ENCODE data around the gene DNAH3. TPM values are rescaled to one million over a fixed set of nuclear protein-coding genes. Genes with fewer than 3 reads are reported as not detected.

DNAH3 gene
- total RNA-seq, 1 donor, result not detected

- Histone ChIP-seq H3K27ac (ENCODE audit: low read depth, low read length) (no peak overlapping the region), H2AFZ (ENCODE audit: low read length) (no peak overlapping the region), H3K4me3 (ENCODE audit: insufficient read depth, low read length) (no peak overlapping the region), H3K4me2 (ENCODE audit: insufficient read depth, low read length) (no peak overlapping the region), H3K27me3 (ENCODE audit: insufficient read depth, low read length) (no peaks in the 10 kb centered on the region), H3K4me1 (ENCODE audit: insufficient read depth, low read length) (peaks cover 23% of the 10 kb centered on the region), H3K36me3 (ENCODE audit: insufficient read depth, low read length) (no peaks in the 10 kb centered on the region), H3K79me2 (ENCODE audit: insufficient read depth, low read length) (no peaks in the 10 kb centered on the region), H4K20me1 (ENCODE audit: insufficient read depth, low read length) (no peaks in the 10 kb centered on the region), H3K9me3 (ENCODE audit: low read depth, low read length) (no peaks in the 10 kb centered on the region)
- DNase-seq (ENCODE audit: insufficient read length, low spot score, missing footprints), result no peak
- no peak for TF ChIP-seq CTCF (IDR thresholded peaks at IDR 0.05; ENCODE audit: extremely low read depth, low read depth, low read length)
These were observed 57.7 kb downstream of the DNAH3 start for GRCh38 chr16:21092951-21093350.

- Histone ChIP-seq H3K4me3 (ENCODE audit: insufficient read depth, low read length) (no peak overlapping the region), H3K27ac (ENCODE audit: low read depth, low read length) (no peak overlapping the region), H3K27me3 (ENCODE audit: insufficient read depth, low read length) (no peaks in the 10 kb centered on the region), H3K4me2 (ENCODE audit: insufficient read depth, low read length) (peak overlapping the region; percentile 23), H3K9me3 (ENCODE audit: low read depth, low read length) (no peaks in the 10 kb centered on the region), H4K20me1 (ENCODE audit: insufficient read depth, low read length) (no peaks in the 10 kb centered on the region), H3K36me3 (ENCODE audit: insufficient read depth, low read length) (no peaks in the 10 kb centered on the region), H3K4me1 (ENCODE audit: insufficient read depth, low read length) (peaks cover 12% of the 10 kb centered on the region), H3K79me2 (ENCODE audit: insufficient read depth, low read length) (no peaks in the 10 kb centered on the region), H2AFZ (ENCODE audit: low read length) (no peak overlapping the region)
- peak; percentile 25 for DNase-seq (ENCODE audit: insufficient read length, low spot score, missing footprints)
- no peak for TF ChIP-seq CTCF (IDR thresholded peaks at IDR 0.05; ENCODE audit: extremely low read depth, low read depth, low read length)
These were observed 61.8 kb downstream of the DNAH3 start for GRCh38 chr16:21088646-21089538.

- H3K4me2 ChIP-seq (ENCODE audit: insufficient read depth, low read length), result no peak overlapping the region
- TF ChIP-seq CTCF (IDR thresholded peaks at IDR 0.05; ENCODE audit: extremely low read depth, low read depth, low read length), result no peak
- H3K27ac ChIP-seq (ENCODE audit: low read depth, low read length), result no peak overlapping the region
- peaks cover 12% of the 10 kb centered on the region for H3K4me1 ChIP-seq (ENCODE audit: insufficient read depth, low read length)
- H4K20me1 ChIP-seq (ENCODE audit: insufficient read depth, low read length), result no peaks in the 10 kb centered on the region
- H3K36me3 ChIP-seq (ENCODE audit: insufficient read depth, low read length), result no peaks in the 10 kb centered on the region
- H3K27me3 ChIP-seq (ENCODE audit: insufficient read depth, low read length), result no peaks in the 10 kb centered on the region
- H3K9me3 ChIP-seq (ENCODE audit: low read depth, low read length), result no peaks in the 10 kb centered on the region
- no peak for DNase-seq (ENCODE audit: insufficient read length, low spot score, missing footprints)
- no peak overlapping the region for H3K4me3 ChIP-seq (ENCODE audit: insufficient read depth, low read length)
- H2AFZ ChIP-seq (ENCODE audit: low read length), result no peak overlapping the region
- H3K79me2 ChIP-seq (ENCODE audit: insufficient read depth, low read length), result no peaks in the 10 kb centered on the region
These were observed 62.5 kb downstream of the DNAH3 start for GRCh38 chr16:21088143-21088542.

GRCh38 chr16:21084631-21085225, 65.9 kb downstream of the DNAH3 start:
- Histone ChIP-seq H4K20me1 (ENCODE audit: insufficient read depth, low read length) (no peaks in the 10 kb centered on the region), H3K79me2 (ENCODE audit: insufficient read depth, low read length) (no peaks in the 10 kb centered on the region), H3K27me3 (ENCODE audit: insufficient read depth, low read length) (no peaks in the 10 kb centered on the region), H3K9me3 (ENCODE audit: low read depth, low read length) (no peaks in the 10 kb centered on the region), H3K4me2 (ENCODE audit: insufficient read depth, low read length) (no peak overlapping the region), H2AFZ (ENCODE audit: low read length) (no peak overlapping the region), H3K4me3 (ENCODE audit: insufficient read depth, low read length) (no peak overlapping the region), H3K27ac (ENCODE audit: low read depth, low read length) (no peak overlapping the region), H3K36me3 (ENCODE audit: insufficient read depth, low read length) (no peaks in the 10 kb centered on the region), H3K4me1 (ENCODE audit: insufficient read depth, low read length) (peaks cover 12% of the 10 kb centered on the region)
- TF ChIP-seq CTCF (IDR thresholded peaks at IDR 0.05; ENCODE audit: extremely low read depth, low read depth, low read length), result no peak
- DNase-seq (ENCODE audit: insufficient read length, low spot score, missing footprints), result no peak

Data from osteoblast (primary cell).